ENCODE measurements around the gene SDC4.

DNA sequence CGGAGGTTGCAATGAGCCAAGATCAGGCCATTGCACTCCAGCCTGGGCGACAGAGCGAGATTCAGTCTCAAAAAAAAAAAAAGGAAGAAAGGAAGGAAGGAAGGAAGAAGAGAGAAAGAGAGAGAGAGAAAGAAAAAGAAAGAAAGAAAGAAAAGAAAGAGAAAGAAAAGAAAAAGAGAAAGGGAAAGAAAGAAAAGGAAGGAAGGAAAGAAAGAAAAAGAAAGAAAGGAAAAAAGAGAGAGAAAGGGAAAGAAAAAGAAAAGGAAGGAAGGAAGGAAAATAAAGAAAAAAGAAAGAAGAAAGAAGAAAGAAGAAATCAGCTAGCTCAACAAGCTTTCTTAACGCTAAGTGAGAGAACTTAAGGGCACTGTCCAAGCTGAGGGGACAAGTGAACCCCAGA lies 32.6 kb downstream of the SDC4 start:
- TF ChIP-seq CTCF (IDR thresholded peaks at IDR 0.05) (no peak), POLR2A (IDR thresholded peaks at IDR 0.05) (no peak)

Data from testis (tissue), 2 donors.